K562 (cell line): Measurements from ENCODE around the gene GRIN2D. TPM values are rescaled to one million over a fixed set of nuclear protein-coding genes. Genes with fewer than 3 reads are reported as not detected.

ENCODE experiments used
- ATAC-seq: fragments of 200-7000 bp; cut with Tn5 transposase; 3 replicates; pipeline ENCODE4 v1.9.1; 2020; ENCODE audit warnings: moderate library complexity
- BruUV-seq: library from RNA; stranded (reverse); fragments of 400-500 nt; replicated peaks from 2 replicates; lab custom pipeline; 2021; lab: Mats Ljungman, UMichigan
- CTCF ChIA-PET: fragments of 300-600 bp; formaldehyde crosslinking; extraction: SDS; loops from one replicate; lab custom pipeline; 2021; ENCODE audit warnings: low intra/inter-chr PET ratio; lab: Yijun Ruan, JAX
- POLR2A ChIA-PET: fragments of 300-600, 350-650 bp; sonication (Branson Sonifier 250); formaldehyde crosslinking; extraction: SDS; loops from one replicate; lab custom pipeline; 2021; ENCODE audit warnings: antibody characterized with exemption, inconsistent platforms; lab: Yijun Ruan, JAX
- DNase-seq, 4 experiments: peaks; one replicate each; pipeline versions ENCODE4 v3.0.0 to v3.0.0-alpha.2; 2011 to 2018; ENCODE audit warnings: low spot score in 3 of 4, mixed read lengths in 3 of 4; ENCODE audit errors: extremely low read depth in 1 of 4
- FAIRE-seq: peaks from 2 replicates; lab custom pipeline; 2011; peaks lifted over from hg19 to GRCh38; lab: Jason Lieb, UNC
- H2AFZ ChIP-seq: 2 replicates; pipeline ENCODE4 v1.6.0; 2011; ENCODE audit warnings: low read depth, low read length, control low read depth, inconsistent platforms
- H3K27ac ChIP-seq: fragments of 200-600 bp; 3 replicates; pipeline ENCODE4 v1.8.0; 2011; ENCODE audit warnings: low read depth, mild to moderate bottlenecking, control low read depth, inconsistent platforms, low read length, moderate library complexity, mixed read lengths; ENCODE audit errors: extremely low read depth
- H3K27me3 ChIP-seq, 2 experiments: fragments of 300-600 bp in 1 of 2; 2 replicates in 1 of 2; 3 replicates in 1 of 2; pipeline versions ENCODE4 v1.6.0 to v1.8.0; 2011; ENCODE audit warnings: inconsistent platforms in 2 of 2, low read length in 2 of 2, mild to moderate bottlenecking in 1 of 2, mixed read lengths in 1 of 2, moderate library complexity in 1 of 2; ENCODE audit not compliant: control insufficient read depth in 2 of 2, insufficient read depth in 2 of 2
- H3K36me3 ChIP-seq: fragments of 300-600 bp; 3 replicates; pipeline ENCODE4 v1.8.0; 2011; ENCODE audit warnings: mild to moderate bottlenecking, low read length, inconsistent platforms; ENCODE audit not compliant: control insufficient read depth, insufficient read depth
- H3K4me1 ChIP-seq, 2 experiments: fragments of 200-600 bp in 1 of 2; replicated peaks in 1 of 2; 2 replicates in 1 of 2; 3 replicates in 1 of 2; pipeline versions ENCODE4 v1.5.1 to v1.8.0; 2011; ENCODE audit warnings: inconsistent platforms in 2 of 2, low read length in 2 of 2, mild to moderate bottlenecking in 1 of 2, mixed read lengths in 1 of 2, moderate library complexity in 1 of 2; ENCODE audit not compliant: control insufficient read depth in 2 of 2, insufficient read depth in 2 of 2
- H3K4me2 ChIP-seq: 2 replicates; pipeline ENCODE4 v1.6.1; 2011; ENCODE audit warnings: low read length, control low read depth, inconsistent platforms, mixed read lengths; ENCODE audit not compliant: insufficient read depth
- H3K4me3 ChIP-seq: fragments of 200-600 bp; sonication (generic), shearing (Covaris generic); 2 replicates; pipeline ENCODE4 v1.5.1; 2016; ENCODE audit warnings: control low read depth, inconsistent platforms
- H3K79me2 ChIP-seq: fragments of 200-600 bp; 3 replicates; pipeline ENCODE4 v1.8.0; 2011; ENCODE audit warnings: low read length, inconsistent platforms; ENCODE audit not compliant: control insufficient read depth, insufficient read depth
- H3K9ac ChIP-seq, 2 experiments: 2 replicates each; pipeline versions ENCODE4 v1.6.0 to v1.6.1; 2011; ENCODE audit warnings: low read depth in 2 of 2, low read length in 2 of 2, control low read depth in 1 of 2, inconsistent platforms in 1 of 2, mild to moderate bottlenecking in 1 of 2, mixed read lengths in 1 of 2; ENCODE audit not compliant: insufficient read depth in 1 of 2
- H3K9me1 ChIP-seq: one replicate; pipeline ENCODE4 v1.6.0; 2011; ENCODE audit warnings: inconsistent platforms, mild to moderate bottlenecking, low read length, moderate library complexity; ENCODE audit not compliant: control insufficient read depth, insufficient read depth
- H3K9me3 ChIP-seq: replicated peaks from 2 replicates; pipeline ENCODE4 v1.5.1; 2011; ENCODE audit warnings: low read depth, low read length, inconsistent platforms; ENCODE audit not compliant: control insufficient read depth, insufficient read depth
- H4K20me1 ChIP-seq: replicated peaks from 2 replicates; pipeline ENCODE4 v1.6.1; 2011; ENCODE audit warnings: low read length, inconsistent platforms, mixed read lengths; ENCODE audit not compliant: control insufficient read depth, insufficient read depth
- CBX1 ChIP-seq: sonication (generic); IDR thresholded peaks from 2 replicates; pipeline ENCODE4 v1.6.1; 2016; ENCODE audit warnings: antibody characterized with exemption, low read depth, mild to moderate bottlenecking
- ILK ChIP-seq: fragments of 450-650 bp; IDR thresholded peaks from 2 replicates; pipeline ENCODE4 v1.6.1; 2016; ENCODE audit warnings: missing genetic modification characterization, low read depth, mild to moderate bottlenecking, missing compliant biosample characterization, moderate library complexity, borderline replicate concordance
- JUN ChIP-seq, 2 experiments: sonication (generic) in 1 of 2; formaldehyde crosslinking in 1 of 2; IDR thresholded peaks; 2 replicates each; pipeline versions ENCODE4 v1.6.1 to v1.8.0; 2012 to 2022; ENCODE audit warnings: borderline replicate concordance in 2 of 2, mild to moderate bottlenecking in 2 of 2, improper control_type of control experiment in 1 of 2, low read depth in 1 of 2, low read length in 1 of 2, missing genetic modification reagents in 1 of 2
- KLF13 ChIP-seq: fragments of 450-650 bp; IDR thresholded peaks from 2 replicates; pipeline ENCODE4 v1.6.1; 2016; ENCODE audit warnings: missing genetic modification characterization, low read depth, mild to moderate bottlenecking, missing compliant biosample characterization, moderate library complexity, borderline replicate concordance
- TSHZ1 ChIP-seq: fragments of 250-450 bp; sonication (Bioruptor Pico); IDR thresholded peaks from 2 replicates; pipeline ENCODE4 v1.4.0; 2020; ENCODE audit warnings: mild to moderate bottlenecking, moderate library complexity
- ZNF696 ChIP-seq: fragments of 250-450 bp; sonication (Bioruptor Pico); conservative IDR thresholded peaks from 2 replicates; pipeline ENCODE4 v1.4.0; 2020; ENCODE audit warnings: mild to moderate bottlenecking, moderate library complexity
- WGBS: fragments of 100-300 bp; shearing (Covaris generic); methylation state at CpG from one replicate; pipeline ENCODE4 v1.1.6; 2016; ENCODE audit warnings: low coverage, mixed read lengths; ENCODE audit not compliant: insufficient coverage; ENCODE audit errors: missing lambda C conversion rate; 5-methylcytosine and 5-hydroxymethylcytosine counted together
- in situ Hi-C: fragments of 300-500 bp; cut with MboI; formaldehyde crosslinking; loops from 4 replicates; pipeline ENCODE4 v1.15.0; 2018; ENCODE audit warnings: inconsistent platforms, mixed read lengths
- intact Hi-C: fragments of 100-400 bp; cut with micrococcal nuclease; formaldehyde crosslinking; loops from 2 replicates; pipeline ENCODE4 v1.14.2; 2022
- polyA plus RNA-seq, 8 experiments: library from polyadenylated mRNA; depleted of rRNA in 4 of 8; stranded (reverse) in 5 of 8; unstranded in 3 of 8; fragments of >200 nt; fragmentation: Nextera tagmentation in 2 of 8; fragmentation: Illumina TruSeq in 1 of 8; extraction: Ambion mirVana in 2 of 8; extraction: Trizol in 1 of 8; gene quantifications; 2 replicates each; pipeline versions ENCODE4 v1.2.1 to v1.2.3, GENCODE V29; 2011 to 2014; ENCODE audit warnings: inconsistent platforms in 1 of 8, missing spikeins in 1 of 8
- total RNA-seq, 7 experiments: library from RNA; depleted of rRNA in 6 of 7; stranded (reverse); fragments of >200 nt in 6 of 7; fragmentation: Illumina TruSeq in 2 of 7; extraction: Trizol in 2 of 7; gene quantifications; 2 replicates each; pipeline versions ENCODE4 v1.2.1 to v1.2.3, GENCODE V29; 2011 to 2021; ENCODE audit warnings: low replicate concordance in 1 of 7

The GRIN2D gene
- total and polyA plus RNA-seq, 9 of the 15 experiments (the other 6 are each of a cell fraction or from before 2014, with no cell fraction given) = 0.32 to 31.5 (median 1.8) TPM

GRCh38 chr19:48428670-48429069 is 35.2 kb downstream of the GRIN2D start:
- ATAC-seq = no peak
- H3K4me2 ChIP-seq = no peak overlapping the region
- TF ChIP-seq KLF13 = no peak
- no peak for TF ChIP-seq ZNF696 (CRISPR knock-in tag)
- no peak for TF ChIP-seq CBX1
- TF ChIP-seq TSHZ1 = no peak
- TF ChIP-seq JUN (IDR thresholded peaks at IDR 0.05; ENCODE audit: borderline replicate concordance, low read depth, low read length) = no peak
- TF ChIP-seq JUN (CRISPR knock-in tag; IDR thresholded peaks at IDR 0.05; ENCODE audit: borderline replicate concordance) = no peak
- TF ChIP-seq ILK (tag) = no peak
- TF ChIP-seq, all 486 proteins: peak for 0
- FAIRE-seq (no peak), DNase-seq (no peak)
- ChIA-PET POLR2A (interaction anchor here (1.1 kb wide), 1 partner anchor 12 kb away, joined by 3 read pairs; no protein-coding TSS in a partner anchor), CTCF (no interaction called here)
- Histone ChIP-seq H3K9ac (no peak overlapping the region), H3K79me2 (no peaks in the 10 kb centered on the region), H2AFZ (no peak overlapping the region), H3K9me1 (no peaks in the 10 kb centered on the region), H3K27ac (no peak overlapping the region), H3K4me3 (no peak overlapping the region), H3K4me1 (peaks cover 8 to 12% of the 10 kb centered on the region in 2 experiments), H3K27me3 (no peaks in the 10 kb centered on the region), H3K9me3 (no peaks in the 10 kb centered on the region; the same call in 1 of the 2 replicates), H4K20me1 (no peaks in the 10 kb centered on the region), H3K36me3 (peaks cover 54% of the 10 kb centered on the region; the same call in 2 of the 3 replicates)
- 100% methylated on average over 1 of the region's 1 CpG for WGBS
- in situ Hi-C loops (no loop called here), intact Hi-C loops (no loop called here)
- no TSS peak for BruUV-seq
